ENCODE results near the gene RAB31.

RAB31 gene

GRCh38 chr18:9706081-9706935 is 1.8 kb upstream of the RAB31 start:
- peaks cover 53% of the 10 kb centered on the region for H3K4me1 ChIP-seq (ENCODE audit: control insufficient read depth, insufficient read depth, low read length)
- H3K27ac ChIP-seq (ENCODE audit: low read depth, low read length), result no peak overlapping the region
- no peaks in the 10 kb centered on the region for H3K36me3 ChIP-seq (ENCODE audit: control insufficient read depth, insufficient read depth, low read length)
- peak overlapping the region; percentile 85; the same call in 1 of the 2 replicates for H3K4me3 ChIP-seq (ENCODE audit: low read depth, low read length)
- no peak overlapping the region for H3K9ac ChIP-seq (ENCODE audit: low read length)
- H3K9me3 ChIP-seq (ENCODE audit: control insufficient read depth, insufficient read depth, low read depth, low read length), result no peaks in the 10 kb centered on the region
- H3K27me3 ChIP-seq (ENCODE audit: control insufficient read depth, insufficient read depth, low read length), result peaks cover 32% of the 10 kb centered on the region

DNA sequence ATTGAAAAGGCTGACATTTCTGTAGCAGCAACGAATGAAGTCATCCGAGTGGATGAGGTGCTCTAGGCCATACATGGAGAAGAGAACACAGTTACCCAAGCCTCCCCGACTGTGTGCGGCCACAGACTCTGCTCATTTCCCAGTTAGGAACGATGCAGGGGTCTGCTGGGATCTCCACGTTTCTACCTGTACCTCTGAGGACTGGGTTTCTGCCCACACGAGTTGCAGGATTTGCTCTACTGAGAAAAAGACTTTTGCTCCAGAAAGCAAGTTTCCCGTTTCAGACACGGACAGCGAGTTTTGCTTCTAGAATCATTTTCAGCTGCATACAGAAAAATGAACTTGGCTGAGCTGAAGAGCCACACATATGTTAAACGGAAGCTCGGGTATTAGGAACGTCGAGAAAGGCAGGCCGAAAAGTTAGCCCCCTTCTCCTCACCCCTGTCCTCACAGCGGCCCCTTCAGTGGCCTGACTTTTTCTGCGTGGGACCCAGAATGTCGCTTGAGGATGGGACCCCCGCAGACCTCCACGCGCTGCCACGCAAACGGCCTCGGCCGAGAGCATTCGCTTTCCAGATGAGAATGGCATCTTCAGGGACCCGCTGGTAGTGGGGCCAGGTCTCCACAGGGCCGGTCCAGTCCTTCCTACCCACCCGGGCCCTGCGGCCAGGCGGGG is 582 bp upstream of the RAB31 start:
- peak overlapping the region; percentile 86 for H3K9ac ChIP-seq (ENCODE audit: low read length)
- H3K4me3 ChIP-seq (ENCODE audit: low read depth, low read length), result peak overlapping the region; percentile 85
- no peaks in the 10 kb centered on the region for H3K9me3 ChIP-seq (ENCODE audit: control insufficient read depth, insufficient read depth, low read depth, low read length)
- H3K4me1 ChIP-seq (ENCODE audit: control insufficient read depth, insufficient read depth, low read length), result peaks cover 54% of the 10 kb centered on the region
- H3K36me3 ChIP-seq (ENCODE audit: control insufficient read depth, insufficient read depth, low read length), result no peaks in the 10 kb centered on the region; the same call in 1 of the 2 replicates
- peak overlapping the region; percentile 15; the same call in 1 of the 2 replicates for H3K27ac ChIP-seq (ENCODE audit: low read depth, low read length)
- H3K27me3 ChIP-seq (ENCODE audit: control insufficient read depth, insufficient read depth, low read length), result peaks cover 32% of the 10 kb centered on the region

- peaks cover 54% of the 10 kb centered on the region for H3K4me1 ChIP-seq (ENCODE audit: control insufficient read depth, insufficient read depth, low read length)
- no peaks in the 10 kb centered on the region; the same call in 1 of the 2 replicates for H3K36me3 ChIP-seq (ENCODE audit: control insufficient read depth, insufficient read depth, low read length)
- H3K9ac ChIP-seq (ENCODE audit: low read length), result peak overlapping the region; percentile 86
- peak overlapping the region; percentile 85 for H3K4me3 ChIP-seq (ENCODE audit: low read depth, low read length)
- no peaks in the 10 kb centered on the region for H3K9me3 ChIP-seq (ENCODE audit: control insufficient read depth, insufficient read depth, low read depth, low read length)
- H3K27me3 ChIP-seq (ENCODE audit: control insufficient read depth, insufficient read depth, low read length), result peaks cover 32% of the 10 kb centered on the region
- peak overlapping the region; percentile 50; the same call in 1 of the 2 replicates for H3K27ac ChIP-seq (ENCODE audit: low read depth, low read length)
Measured at GRCh38 chr18:9708434-9709303, 568 bp downstream of the RAB31 start.

GRCh38 chr18:9709304-9709877 is 1.3 kb downstream of the RAB31 start:
- peak overlapping the region; percentile 85 for H3K4me3 ChIP-seq (ENCODE audit: low read depth, low read length)
- peak overlapping the region; percentile 86 for H3K9ac ChIP-seq (ENCODE audit: low read length)
- peaks cover 32% of the 10 kb centered on the region for H3K27me3 ChIP-seq (ENCODE audit: control insufficient read depth, insufficient read depth, low read length)
- peak overlapping the region; percentile 50; the same call in 1 of the 2 replicates for H3K27ac ChIP-seq (ENCODE audit: low read depth, low read length)
- H3K36me3 ChIP-seq (ENCODE audit: control insufficient read depth, insufficient read depth, low read length), result no peaks in the 10 kb centered on the region; the same call in 1 of the 2 replicates
- H3K4me1 ChIP-seq (ENCODE audit: control insufficient read depth, insufficient read depth, low read length), result peaks cover 55% of the 10 kb centered on the region
- no peaks in the 10 kb centered on the region for H3K9me3 ChIP-seq (ENCODE audit: control insufficient read depth, insufficient read depth, low read depth, low read length)

- H3K27ac ChIP-seq (ENCODE audit: low read depth, low read length), result no peak overlapping the region
- peaks cover 58% of the 10 kb centered on the region for H3K4me1 ChIP-seq (ENCODE audit: control insufficient read depth, insufficient read depth, low read length)
- peak overlapping the region; percentile 85 for H3K4me3 ChIP-seq (ENCODE audit: low read depth, low read length)
- H3K9me3 ChIP-seq (ENCODE audit: control insufficient read depth, insufficient read depth, low read depth, low read length), result no peaks in the 10 kb centered on the region
- peak overlapping the region; percentile 86 for H3K9ac ChIP-seq (ENCODE audit: low read length)
- no peaks in the 10 kb centered on the region; the same call in 1 of the 2 replicates for H3K36me3 ChIP-seq (ENCODE audit: control insufficient read depth, insufficient read depth, low read length)
- peaks cover 32% of the 10 kb centered on the region for H3K27me3 ChIP-seq (ENCODE audit: control insufficient read depth, insufficient read depth, low read length)
Measured at GRCh38 chr18:9710037-9710436, 1.9 kb downstream of the RAB31 start.

- H3K27me3 ChIP-seq (ENCODE audit: control insufficient read depth, insufficient read depth, low read length), result peaks cover 30% of the 10 kb centered on the region
- no peak overlapping the region for H3K9ac ChIP-seq (ENCODE audit: low read length)
- H3K36me3 ChIP-seq (ENCODE audit: control insufficient read depth, insufficient read depth, low read length), result no peaks in the 10 kb centered on the region; the same call in 1 of the 2 replicates
- H3K9me3 ChIP-seq (ENCODE audit: control insufficient read depth, insufficient read depth, low read depth, low read length), result no peaks in the 10 kb centered on the region
- H3K27ac ChIP-seq (ENCODE audit: low read depth, low read length), result no peak overlapping the region
- H3K4me3 ChIP-seq (ENCODE audit: low read depth, low read length), result no peak overlapping the region
- peaks cover 46% of the 10 kb centered on the region for H3K4me1 ChIP-seq (ENCODE audit: control insufficient read depth, insufficient read depth, low read length)
Measured at GRCh38 chr18:9711361-9712129, 3.4 kb downstream of the RAB31 start.

DNA sequence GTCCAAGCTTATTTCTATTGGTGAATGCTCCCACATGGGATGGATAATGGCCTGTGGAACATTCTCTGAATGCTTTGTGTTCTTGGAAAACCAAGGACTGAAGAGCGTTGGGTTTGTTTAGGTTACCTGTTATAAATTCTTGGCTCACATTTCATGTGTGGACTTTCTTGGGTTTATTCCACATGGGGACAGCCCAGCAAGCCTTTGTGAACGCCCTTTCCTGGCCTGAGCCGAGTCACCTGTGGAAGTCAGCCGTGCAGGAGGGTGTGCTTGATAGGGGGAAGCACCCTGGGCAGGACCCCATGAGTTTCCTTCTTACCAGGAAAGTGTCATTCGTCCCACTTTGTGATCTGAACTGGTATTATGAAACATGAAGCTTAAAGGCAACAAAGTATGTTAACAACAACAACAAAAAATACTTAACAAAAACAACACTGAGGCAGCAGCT is 4.1 kb downstream of the RAB31 start:
- peaks cover 40% of the 10 kb centered on the region for H3K4me1 ChIP-seq (ENCODE audit: control insufficient read depth, insufficient read depth, low read length)
- H3K4me3 ChIP-seq (ENCODE audit: low read depth, low read length), result no peak overlapping the region
- no peaks in the 10 kb centered on the region; the same call in 1 of the 2 replicates for H3K36me3 ChIP-seq (ENCODE audit: control insufficient read depth, insufficient read depth, low read length)

DNA sequence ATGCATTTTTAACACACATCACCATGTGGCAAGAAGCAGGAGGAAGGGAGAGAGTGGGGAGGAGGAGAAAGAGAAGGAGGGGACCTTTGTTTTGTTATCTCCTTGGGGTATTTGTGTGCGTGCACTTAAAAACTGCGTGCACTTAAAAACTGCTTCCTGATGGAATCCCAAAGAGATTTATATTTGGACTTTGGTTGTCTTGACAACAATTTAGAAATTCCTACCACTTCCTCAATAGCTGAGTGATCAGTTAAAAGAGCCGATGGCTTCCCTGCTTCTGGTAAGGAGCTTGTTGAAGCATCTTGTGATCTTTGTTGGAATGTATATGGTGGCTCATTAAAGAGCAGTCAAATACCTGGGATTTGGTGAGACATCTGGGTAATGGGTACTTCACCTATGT is 4.5 kb downstream of the RAB31 start:
- H3K4me3 ChIP-seq (ENCODE audit: low read depth, low read length), result no peak overlapping the region
- H3K27me3 ChIP-seq (ENCODE audit: control insufficient read depth, insufficient read depth, low read length), result peaks cover 20% of the 10 kb centered on the region
- no peak overlapping the region for H3K9ac ChIP-seq (ENCODE audit: low read length)
- H3K27ac ChIP-seq (ENCODE audit: low read depth, low read length), result no peak overlapping the region
- H3K9me3 ChIP-seq (ENCODE audit: control insufficient read depth, insufficient read depth, low read depth, low read length), result no peaks in the 10 kb centered on the region
- peaks cover 36% of the 10 kb centered on the region for H3K4me1 ChIP-seq (ENCODE audit: control insufficient read depth, insufficient read depth, low read length)
- H3K36me3 ChIP-seq (ENCODE audit: control insufficient read depth, insufficient read depth, low read length), result no peaks in the 10 kb centered on the region; the same call in 1 of the 2 replicates

More for the DNA sequence above, 4.1 kb downstream of the RAB31 start:
- no peak overlapping the region for H3K9ac ChIP-seq (ENCODE audit: low read length)
- peaks cover 24% of the 10 kb centered on the region for H3K27me3 ChIP-seq (ENCODE audit: control insufficient read depth, insufficient read depth, low read length)
- no peaks in the 10 kb centered on the region for H3K9me3 ChIP-seq (ENCODE audit: control insufficient read depth, insufficient read depth, low read depth, low read length)
- no peak overlapping the region for H3K27ac ChIP-seq (ENCODE audit: low read depth, low read length)

DNA sequence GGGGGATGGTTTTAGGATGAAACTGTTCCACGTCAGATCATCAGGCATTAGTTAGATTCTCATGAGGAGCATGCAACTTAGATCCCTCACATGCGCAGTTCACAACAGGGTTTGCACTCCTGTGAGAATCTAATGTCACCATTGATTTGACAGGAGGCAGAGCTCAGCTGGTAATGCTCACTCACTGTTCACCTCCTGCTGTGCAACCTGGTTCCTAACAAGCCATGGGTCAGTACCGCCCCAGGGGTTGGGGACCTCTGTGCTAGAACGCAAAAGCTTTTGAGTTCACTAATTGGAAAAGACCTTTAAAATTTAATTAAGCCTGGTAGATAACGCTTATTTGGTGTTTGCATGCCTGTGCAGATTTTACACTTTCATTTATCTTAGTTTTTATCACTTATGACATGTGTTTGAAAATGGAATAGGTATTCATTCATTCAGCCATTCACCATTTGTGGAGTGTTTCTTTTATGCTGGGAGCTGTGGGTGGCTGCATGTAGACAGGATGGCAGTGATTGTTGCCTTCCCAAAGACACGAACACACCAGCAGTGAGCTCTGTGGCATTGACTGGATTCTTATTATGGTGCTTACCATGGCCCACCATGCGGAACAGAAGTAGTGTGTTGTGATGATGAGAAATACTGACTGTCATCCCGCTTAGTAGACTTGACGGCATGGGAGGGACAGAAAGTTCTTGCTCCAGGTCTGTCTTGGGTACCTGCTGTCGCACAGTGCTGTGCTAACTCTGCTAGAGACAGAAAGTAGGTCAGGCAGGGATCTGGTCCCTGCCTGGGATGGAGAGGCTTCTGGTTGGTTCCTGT is 6.4 kb downstream of the RAB31 start:
- no peak overlapping the region for H3K9ac ChIP-seq (ENCODE audit: low read length)
- no peak overlapping the region for H3K4me3 ChIP-seq (ENCODE audit: low read depth, low read length)

More for the DNA sequence above, 6.4 kb downstream of the RAB31 start:
- peaks cover 9% of the 10 kb centered on the region; the same call in 1 of the 2 replicates for H3K27me3 ChIP-seq (ENCODE audit: control insufficient read depth, insufficient read depth, low read length)
- no peaks in the 10 kb centered on the region for H3K9me3 ChIP-seq (ENCODE audit: control insufficient read depth, insufficient read depth, low read depth, low read length)
- no peak overlapping the region for H3K27ac ChIP-seq (ENCODE audit: low read depth, low read length)
- H3K4me1 ChIP-seq (ENCODE audit: control insufficient read depth, insufficient read depth, low read length), result peaks cover 34% of the 10 kb centered on the region
- no peaks in the 10 kb centered on the region; the same call in 1 of the 2 replicates for H3K36me3 ChIP-seq (ENCODE audit: control insufficient read depth, insufficient read depth, low read length)
